HG03064 (cell line): Measurements from ENCODE around the gene DEPDC5.

Experiments
- ATAC-seq: cut with Tn5 transposase; IDR thresholded peaks from one replicate; pipeline ENCODE4 v1.9.1; 2021; ENCODE audit warnings: low read depth; ENCODE audit not compliant: unreplicated experiment

The DEPDC5 gene

DNA sequence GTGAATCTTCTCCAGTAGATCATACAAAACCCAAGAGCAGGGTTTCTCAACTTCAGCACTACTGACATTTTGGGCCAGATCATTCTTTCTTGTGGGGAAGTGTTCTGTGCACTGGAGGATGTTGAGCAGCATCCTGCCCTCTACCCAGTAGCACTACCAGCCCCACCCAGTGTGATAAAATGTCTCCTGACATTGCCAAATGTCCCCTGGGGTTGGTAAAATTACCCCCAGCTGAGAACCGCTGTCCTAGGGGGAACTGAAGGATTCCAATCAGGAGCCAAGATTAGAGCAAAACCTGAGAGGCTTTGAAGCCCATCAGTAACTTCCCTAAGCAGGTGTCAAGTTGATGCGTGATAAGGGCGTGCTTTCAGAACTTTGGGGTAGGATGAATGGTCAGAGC lies 129.2 kb downstream of the DEPDC5 start:
- no peak for ATAC-seq

DNA sequence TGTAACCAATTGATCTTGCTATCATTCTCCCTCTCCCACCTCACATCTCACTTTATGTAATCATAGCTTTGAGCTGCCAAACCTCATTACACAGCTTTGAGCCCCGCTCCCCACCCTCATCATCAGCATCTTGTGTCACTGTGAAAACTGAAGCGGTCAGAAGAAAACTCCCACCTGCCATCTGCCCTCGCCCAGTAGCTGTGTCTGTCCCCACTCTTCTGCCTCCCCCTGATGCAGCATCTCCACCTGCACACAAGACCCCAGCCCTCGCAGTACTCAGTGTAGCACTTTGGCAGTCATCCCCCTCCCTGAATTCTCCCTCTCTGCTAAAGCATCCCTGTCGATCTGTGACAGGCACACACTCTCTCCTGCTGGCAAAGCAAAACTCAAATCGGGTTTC lies 130.2 kb downstream of the DEPDC5 start:
- ATAC-seq = no peak

DNA sequence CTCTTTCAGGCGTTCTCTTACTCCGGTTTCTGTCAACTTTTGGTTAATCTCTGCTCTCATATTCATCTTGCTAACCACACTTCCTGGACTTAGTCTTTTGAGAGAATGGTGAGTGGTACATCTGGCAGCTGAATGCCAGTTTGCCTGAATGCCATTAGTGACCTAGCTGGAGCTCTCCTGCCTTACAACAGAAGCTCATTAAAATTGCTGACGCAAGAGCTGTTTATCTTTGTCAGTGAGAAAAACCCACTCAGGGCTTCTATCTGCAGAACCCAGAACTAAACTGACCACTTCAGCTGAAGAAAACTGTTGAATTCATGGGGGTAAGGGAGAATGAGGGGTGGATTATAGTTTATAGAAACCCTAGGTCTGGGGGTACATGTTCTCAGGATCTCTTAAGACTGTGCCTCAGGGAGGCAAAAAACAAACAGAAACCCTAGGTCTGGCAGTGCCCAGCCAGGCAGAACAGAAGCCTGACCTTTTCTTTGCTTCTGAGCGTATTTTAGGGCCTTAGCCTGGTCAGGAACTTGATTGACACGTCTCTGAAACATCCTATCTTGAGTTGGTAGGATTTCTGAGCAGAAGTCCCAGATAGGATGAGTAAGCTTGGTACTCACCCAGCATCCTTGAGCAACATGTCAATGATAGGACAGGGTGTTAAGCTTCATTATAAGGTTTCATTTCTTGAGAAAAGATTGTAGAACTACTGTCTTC lies 137.7 kb downstream of the DEPDC5 start:
- ATAC-seq = no peak

DNA sequence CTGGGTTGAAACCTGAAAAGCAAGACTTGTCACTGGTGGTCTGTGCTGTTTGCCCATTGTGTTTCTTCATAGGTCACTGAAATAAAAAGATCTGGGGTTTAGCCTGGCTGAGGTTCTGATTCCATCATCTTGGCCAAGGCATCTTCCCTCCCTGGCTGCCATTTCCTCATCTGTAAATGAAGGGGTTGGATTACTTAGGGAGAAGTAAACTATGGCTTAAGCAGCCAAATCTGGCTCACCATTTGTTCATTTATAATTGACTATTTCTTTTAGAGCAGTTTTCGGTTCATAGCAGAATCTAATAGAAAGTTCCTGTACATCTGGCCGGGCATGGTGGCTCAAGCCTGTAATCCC lies 138.2 kb downstream of the DEPDC5 start:
- ATAC-seq = no peak

DNA sequence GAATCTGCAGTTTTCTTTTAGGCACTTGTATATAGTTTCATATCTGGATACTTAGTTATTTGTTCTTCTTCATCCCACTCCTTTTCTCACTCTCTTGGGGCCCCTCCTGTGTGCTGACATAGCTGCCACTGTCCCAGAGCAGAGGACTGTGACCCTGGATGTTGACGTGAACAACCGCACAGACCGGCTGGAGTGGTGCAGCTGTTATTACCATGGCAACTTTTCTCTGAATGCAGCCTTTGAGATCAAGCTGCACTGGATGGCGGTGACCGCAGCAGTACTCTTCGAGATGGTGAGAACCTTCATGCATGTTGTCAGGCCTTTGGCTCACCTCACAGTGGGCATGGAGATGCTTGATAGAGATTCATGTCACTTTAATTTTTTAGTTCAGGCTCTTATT lies 139.6 kb downstream of the DEPDC5 start:
- no peak for ATAC-seq

DNA sequence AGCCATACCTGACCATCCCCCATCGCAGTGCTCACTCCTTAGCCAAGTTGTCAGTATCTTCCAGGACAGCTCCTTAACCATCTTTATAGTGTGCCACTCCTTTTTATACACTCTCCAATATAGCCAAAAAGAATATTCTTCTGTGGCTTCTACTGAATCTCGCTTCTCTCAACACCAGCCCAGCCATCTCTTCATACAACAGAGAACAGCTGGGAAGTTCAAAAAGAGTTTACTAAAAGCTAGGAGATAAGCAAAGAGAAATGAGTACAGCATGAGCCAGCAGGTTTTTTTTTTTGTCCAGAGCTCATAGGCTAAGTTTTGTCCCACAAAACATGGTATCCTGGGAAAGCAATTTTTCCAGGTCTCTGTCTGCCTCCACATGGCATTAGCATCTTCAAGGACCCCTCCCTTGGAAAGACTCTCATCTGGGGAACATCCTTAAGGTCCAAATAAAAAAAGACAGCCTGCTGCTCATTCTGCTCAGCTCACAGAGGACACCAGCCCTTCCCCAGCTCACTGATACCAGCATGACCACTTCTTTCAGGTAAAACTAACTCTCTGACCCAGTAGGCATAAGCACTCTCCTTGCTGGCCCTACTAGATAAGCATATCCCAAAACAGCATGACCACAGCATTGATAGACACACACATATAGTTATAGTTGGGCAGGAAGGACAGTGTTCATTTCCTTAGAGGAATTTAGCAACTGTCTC lies 141.7 kb downstream of the DEPDC5 start:
- ATAC-seq = no peak

DNA sequence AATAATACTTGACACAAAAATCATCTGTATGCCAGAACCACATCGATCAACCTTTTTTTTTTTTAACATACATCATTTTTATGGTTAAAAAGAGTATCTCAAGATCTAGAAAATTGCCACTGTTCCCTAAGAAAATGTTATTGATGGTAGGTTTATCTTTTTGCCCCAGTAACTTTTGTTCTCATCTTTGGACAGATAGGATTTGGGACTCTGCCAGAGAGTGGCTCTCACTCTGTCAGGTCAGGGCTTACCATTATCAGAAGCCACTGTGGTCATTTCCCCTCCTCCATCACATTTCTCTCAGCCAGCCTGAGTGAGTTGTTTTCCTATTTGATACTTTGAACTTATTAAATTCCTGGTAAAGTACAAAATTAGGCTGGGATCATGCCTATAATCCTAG lies 142.7 kb downstream of the DEPDC5 start:
- no peak for ATAC-seq

DNA sequence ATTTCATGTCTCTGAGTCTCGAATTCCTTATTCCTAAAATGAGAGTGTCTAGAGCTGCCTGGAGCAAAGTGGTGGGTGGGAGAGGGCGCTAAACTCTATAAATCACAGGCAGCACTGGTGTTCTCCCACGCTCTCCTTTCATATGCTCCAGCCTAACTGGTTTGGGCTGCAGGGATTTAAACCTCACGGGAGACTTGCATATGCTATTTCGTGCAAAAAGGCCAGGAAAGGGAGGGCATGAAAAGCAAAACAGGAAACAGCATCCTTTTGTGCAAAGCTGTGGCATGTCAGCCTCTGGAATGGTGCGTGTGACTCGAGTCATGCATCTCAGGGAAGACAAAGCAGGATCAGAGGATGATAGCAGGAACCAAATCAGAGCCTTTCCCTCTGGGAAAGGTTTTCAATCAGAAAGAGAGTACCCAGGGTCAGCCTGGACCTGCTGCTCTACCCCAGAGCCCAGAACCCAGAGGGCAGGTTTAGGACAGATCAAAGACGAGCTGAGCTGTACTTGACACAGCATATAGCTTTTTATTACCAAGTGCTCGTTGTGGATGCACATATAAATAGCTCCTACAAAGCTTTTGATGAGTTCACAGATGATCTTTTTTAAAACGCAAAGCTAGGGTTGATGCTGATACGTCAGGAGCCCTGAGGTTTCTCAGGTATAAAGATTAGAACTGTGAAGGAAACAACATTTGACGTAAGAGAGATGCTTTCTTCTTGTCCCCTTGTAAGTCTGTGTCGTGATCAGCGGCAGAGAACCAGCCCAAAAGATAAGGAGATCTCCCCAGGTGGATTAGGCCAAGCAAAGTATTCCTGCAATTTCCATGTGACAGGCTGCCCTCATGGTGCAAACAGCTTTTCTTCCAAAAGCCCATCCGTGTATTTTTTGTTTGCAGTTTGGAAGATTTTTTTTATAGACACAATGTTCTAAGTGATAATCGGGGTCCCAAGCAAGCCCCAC lies 144.3 kb downstream of the DEPDC5 start:
- no peak for ATAC-seq

DNA sequence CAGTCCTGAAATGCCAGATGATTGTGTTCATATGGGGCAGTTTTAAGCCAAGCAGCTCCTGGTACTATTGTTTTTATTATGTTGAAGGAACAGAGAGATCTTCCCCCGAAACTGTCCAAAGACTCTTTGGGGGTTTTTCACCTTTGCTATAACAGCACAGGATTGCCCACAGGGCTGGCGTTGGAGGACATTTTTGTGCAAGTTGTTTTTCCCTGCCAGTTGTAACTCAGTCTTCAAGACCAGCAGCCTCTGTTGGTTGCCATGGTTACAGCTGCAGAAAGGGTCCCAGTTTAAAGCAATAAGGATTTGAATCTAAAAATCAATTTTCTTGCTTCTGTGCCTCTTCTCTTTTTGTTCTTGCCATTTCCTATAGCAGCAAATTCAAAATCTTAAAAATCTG lies 145.1 kb downstream of the DEPDC5 start:
- ATAC-seq = no peak

DNA sequence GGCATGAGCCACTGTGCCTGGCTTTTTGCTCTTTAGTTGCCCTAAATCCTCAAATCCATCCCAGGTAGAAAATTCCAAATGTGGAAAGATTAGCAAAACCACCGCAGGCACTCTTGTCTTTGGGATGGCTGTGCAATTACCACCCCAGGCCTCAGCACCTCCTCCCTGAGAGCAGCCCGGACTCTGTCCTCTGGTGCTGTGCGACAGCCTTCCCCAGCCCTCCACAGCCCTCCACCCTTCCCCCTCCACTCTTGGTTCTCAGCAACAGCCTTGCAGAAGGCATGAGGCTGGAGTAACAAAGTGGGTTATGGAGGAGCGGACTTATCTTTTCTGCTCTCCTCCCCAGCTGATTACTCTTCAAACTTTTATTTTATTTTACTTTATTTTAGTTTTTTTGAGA lies 145.8 kb downstream of the DEPDC5 start:
- no peak for ATAC-seq

DNA sequence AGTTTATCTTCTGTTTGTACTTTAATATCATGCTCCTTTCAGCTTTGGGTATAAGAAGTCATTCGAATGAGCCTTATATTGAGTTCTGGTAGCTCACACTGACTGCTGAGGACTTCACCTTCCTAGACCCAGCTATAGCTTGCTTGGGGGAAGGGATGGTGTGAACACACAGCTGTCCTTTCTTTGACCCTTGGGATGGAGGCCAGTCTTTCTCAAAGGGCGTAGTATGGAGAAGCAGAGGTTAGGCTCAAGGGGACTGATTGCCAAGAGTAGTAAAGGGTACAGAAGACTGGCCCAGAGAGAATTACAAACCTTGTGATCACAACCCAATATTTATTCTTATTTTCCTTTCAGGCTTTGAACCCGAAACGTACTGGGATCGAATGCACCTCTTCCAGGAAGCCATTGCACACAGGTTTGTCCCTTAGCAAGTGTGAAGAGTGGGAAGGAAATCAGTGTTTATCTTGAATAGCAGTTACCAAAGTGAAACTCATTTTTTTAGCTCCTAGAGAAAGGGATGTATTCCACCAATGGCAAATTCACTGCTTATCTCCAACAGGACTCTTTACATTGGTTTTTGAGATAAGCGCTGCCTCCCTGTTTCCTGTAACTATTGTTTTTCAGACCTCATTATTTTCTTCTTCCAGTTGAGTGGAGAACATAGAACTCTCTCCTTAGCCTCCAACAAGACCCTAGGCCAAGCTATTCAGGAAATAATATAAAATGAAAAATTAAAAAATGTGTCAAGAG lies 147.7 kb downstream of the DEPDC5 start:
- no peak for ATAC-seq

DNA sequence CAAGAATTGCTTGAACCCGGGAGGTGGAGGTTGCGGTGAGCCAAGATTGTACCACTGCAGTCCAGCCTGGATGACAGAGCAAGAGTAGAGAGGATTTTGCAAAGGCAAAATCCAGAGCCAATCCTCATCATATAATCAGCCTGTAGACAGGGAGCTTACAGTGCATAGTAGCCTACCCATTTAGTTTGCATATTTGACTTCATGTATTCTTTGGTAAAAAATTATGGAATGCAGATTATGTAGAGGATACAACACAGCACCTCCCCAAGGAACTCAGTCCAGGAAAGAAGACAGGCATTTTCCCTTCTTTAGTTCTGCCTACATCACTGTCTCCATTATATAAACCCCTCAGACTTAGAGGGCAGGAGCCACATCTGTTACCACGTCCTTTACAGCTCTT lies 150.8 kb downstream of the DEPDC5 start:
- no peak for ATAC-seq

DNA sequence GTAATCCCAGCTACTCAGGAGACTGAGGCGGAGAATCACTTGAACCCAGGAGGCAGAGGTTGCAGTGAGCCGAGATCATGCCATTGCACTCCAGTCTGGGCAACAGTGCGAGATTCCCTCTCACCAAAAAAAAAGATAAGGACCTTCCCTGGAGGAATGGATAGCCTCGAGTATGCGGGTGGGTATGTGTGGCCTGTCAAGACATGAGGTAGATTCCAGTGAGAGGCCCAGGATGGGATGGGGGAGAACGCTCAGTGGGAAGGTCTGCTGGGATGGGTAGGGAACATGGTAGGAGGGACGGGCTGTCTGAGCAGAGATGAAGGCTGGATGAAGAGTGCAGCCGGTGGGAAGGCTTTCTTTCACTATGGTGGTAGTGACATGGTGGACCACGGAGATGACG lies 151.5 kb downstream of the DEPDC5 start:
- no peak for ATAC-seq

DNA sequence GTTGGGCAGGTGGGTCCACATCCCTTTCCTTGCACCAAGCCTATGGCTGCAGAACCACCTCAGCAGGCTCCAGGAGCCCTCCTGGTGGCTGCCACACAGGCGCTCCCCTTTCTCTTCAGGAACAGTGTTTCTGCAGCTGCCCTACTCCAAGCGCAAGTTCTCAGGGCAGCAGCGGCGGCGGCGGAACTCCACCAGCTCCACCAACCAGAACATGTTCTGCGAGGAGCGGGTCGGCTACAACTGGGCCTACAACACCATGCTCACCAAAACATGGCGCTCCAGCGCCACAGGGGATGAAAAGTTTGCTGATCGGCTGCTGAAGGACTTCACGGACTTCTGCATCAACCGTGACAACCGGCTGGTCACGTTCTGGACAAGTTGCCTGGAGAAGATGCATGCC lies 152.3 kb downstream of the DEPDC5 start:
- no peak for ATAC-seq

DNA sequence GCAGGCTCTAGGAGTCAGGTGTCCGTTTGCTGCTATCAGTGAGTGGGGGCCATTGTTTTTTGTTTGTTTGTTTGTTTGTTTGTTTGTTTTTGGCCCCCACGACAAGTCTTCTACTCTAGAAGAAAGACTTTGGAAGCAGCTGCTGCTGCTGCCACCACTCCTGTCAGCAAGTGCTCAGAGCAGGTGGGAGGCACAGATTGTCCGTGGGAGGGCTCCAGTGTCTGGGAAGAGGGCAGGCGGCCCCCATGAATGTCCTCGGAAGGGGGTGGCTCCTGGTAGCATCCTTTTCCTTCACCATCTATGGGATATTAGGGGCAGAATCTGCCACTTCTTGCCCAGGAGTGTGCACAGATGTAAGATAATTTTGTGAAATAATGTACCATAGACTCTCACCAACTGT lies 152.8 kb downstream of the DEPDC5 start:
- ATAC-seq = no peak

DNA sequence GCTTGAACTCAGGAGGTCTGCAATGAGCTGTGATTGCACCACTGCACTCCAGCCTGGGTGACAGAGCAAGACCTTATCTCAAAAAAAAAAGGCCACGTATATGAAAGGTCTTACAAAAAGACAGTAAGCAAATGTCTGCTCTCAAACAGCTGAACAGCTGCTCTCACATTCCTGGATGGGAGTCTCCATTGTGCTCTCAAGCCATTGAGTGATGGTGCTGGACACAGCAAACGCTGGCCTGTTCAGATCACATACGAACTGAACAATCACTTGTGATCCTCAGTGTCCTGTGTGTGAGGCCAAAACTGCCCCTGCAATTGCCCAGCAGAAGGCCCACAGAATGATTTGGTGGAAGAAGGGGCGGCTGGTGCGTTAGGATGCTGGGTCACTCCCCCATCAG lies 156.2 kb downstream of the DEPDC5 start:
- no peak for ATAC-seq

DNA sequence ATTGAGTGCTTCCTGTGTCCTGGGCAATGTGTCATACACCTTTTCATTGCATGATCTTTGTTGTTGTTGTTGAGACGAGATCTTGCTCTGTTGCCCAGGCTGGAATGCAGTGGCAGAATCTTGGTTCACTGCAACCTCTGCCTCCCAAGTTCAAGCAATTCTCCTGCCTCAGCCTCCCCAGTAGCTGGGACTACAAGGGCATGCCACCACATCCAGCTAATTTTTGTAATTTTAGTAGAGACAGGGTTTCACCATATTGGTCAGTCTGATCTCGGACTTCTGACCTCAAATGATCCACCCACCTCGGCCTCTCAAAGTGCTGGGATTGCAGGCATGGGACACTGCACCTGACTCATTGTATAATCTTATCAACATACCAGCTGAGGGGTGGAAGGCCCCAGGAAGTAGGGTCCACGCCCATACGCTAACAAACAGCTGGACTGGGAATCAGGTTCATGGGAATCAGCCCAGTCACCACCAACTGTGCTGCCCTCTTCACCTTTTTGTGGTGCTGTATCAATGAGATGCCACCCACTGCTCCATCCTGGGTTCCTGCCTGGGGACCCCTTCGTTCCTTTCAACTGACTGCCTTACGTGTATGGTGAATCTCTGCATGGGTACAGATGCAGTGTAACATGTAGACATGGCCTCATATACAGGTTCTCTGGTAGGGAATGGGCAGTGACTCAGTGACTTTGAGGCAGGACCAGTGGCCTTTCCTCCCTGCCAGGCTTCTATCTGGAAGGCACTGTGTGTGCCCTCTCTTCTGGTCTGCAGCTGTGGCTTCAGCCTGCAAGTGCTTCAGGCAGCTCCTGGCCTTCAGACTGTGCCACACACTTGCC lies 158.0 kb downstream of the DEPDC5 start:
- no peak for ATAC-seq

DNA sequence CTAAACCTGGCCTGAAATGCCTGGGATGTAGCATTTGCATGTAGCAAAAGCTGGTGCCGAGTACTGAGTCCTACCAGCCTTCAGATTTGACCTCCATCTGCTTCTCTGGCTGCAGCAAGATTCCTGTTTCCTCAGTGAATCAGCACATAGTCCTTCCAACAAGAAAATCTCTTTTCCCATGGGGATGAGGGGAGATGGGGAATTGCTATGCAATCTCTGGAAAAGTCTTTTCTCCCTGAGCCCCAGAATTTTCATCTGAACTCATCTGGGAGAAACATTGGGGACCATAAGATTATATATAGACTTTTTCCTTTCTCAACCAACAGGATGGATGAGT lies 158.6 kb downstream of the DEPDC5 start:
- ATAC-seq = no peak

DNA sequence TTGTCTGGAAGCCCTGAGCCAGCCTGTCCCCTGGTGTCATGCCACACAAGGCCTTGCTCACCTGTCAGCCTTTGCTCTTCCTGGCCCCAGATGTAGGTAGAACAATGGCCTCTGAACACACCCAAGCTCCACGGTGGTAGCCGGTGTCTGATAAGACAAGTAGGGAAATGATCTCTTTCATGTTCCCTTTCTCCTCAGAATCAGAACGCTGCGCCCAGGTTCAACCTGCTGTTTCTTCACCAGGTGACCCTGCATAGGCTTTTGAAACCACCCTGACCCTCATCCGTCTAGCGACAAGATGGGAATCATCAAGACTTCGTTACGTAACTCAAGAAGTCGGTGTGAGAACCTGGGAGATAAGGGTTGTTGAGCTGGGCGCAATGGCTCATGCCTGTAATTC lies 161.8 kb downstream of the DEPDC5 start:
- no peak for ATAC-seq
